Esophagus muscularis mucosa (tissue), 4 donors: ENCODE measurements around the gene TMIGD1. TPM values are rescaled to one million over a fixed set of nuclear protein-coding genes. Genes with fewer than 3 reads are reported as not detected.
A peak's percentile ranks its signal among the peaks of the same experiment; 100 is the strongest.

ENCODE experiments used
- DNase-seq: peaks from one replicate; pipeline ENCODE4 v3.0.0-alpha.2; 2017; ENCODE audit errors: extremely low spot score
- H3K27ac ChIP-seq, 4 donors: fragments of 200-600 bp; sonication (generic); replicated peaks in 1 of 4; 1 replicate in 3 of 4; 2 replicates in 1 of 4; pipeline ENCODE4 v1.5.1; 2016 to 2019; ENCODE audit warnings: mild to moderate bottlenecking in 1 of 4
- H3K27me3 ChIP-seq, 4 donors: fragments of 200-600 bp; sonication (generic); one replicate each; pipeline versions ENCODE4 v1.5.1 to v1.6.0; 2016 to 2019
- H3K36me3 ChIP-seq, 4 donors: fragments of 200-600 bp; sonication (generic); one replicate each; pipeline ENCODE4 v1.5.1; 2016 to 2019
- H3K4me1 ChIP-seq, 4 donors: fragments of 200-600 bp; sonication (generic); one replicate each; pipeline ENCODE4 v1.5.1; 2016 to 2019
- H3K4me3 ChIP-seq, 4 donors: fragments of 200-600 bp; sonication (generic); 1 replicate in 2 of 4; 2 replicates in 2 of 4; pipeline ENCODE4 v1.5.1; 2016 to 2019; ENCODE audit warnings: mild to moderate bottlenecking in 4 of 4, moderate library complexity in 1 of 4
- H3K9me3 ChIP-seq, 4 donors: fragments of 200-600 bp; sonication (generic); 1 replicate in 3 of 4; 2 replicates in 1 of 4; pipeline ENCODE4 v1.5.1; 2016 to 2019
- CTCF ChIP-seq, 3 experiments: fragments of 200-600 bp in 2 of 3; fragments of 450-650 bp in 1 of 3; sonication (generic) in 2 of 3; IDR thresholded peaks; one replicate each; pipeline ENCODE4 v1.5.1; 2017 to 2019; ENCODE audit warnings: antibody characterized with exemption in 3 of 3, mild to moderate bottlenecking in 2 of 3, moderate library complexity in 1 of 3
- EP300 ChIP-seq: sonication (generic); formaldehyde crosslinking; IDR thresholded peaks from one replicate; pipeline ENCODE4 v1.6.1; 2017; ENCODE audit warnings: antibody characterized with exemption
- POLR2A ChIP-seq: fragments of 450-650 bp; IDR thresholded peaks from one replicate; pipeline ENCODE4 v1.6.1; 2017; ENCODE audit warnings: antibody characterized with exemption, moderate library complexity, mild to moderate bottlenecking, low read depth
- POLR2AphosphoS5 ChIP-seq, 2 donors: sonication (generic); formaldehyde crosslinking; IDR thresholded peaks; one replicate each; pipeline ENCODE4 v1.6.1; 2017; ENCODE audit warnings: antibody characterized with exemption in 2 of 2
- WGBS: methylation state at CpG from one replicate; pipeline ENCODE4 v1.1.5; 2018; 5-methylcytosine and 5-hydroxymethylcytosine counted together
- intact Hi-C: fragments of 100-400 bp; cut with DNase I; formaldehyde crosslinking; loops from one replicate; pipeline ENCODE4 v1.15.1; 2023
- total RNA-seq, 4 donors: library from RNA; depleted of rRNA; stranded (reverse); fragments of >200 nt; gene quantifications; one replicate each; pipeline versions ENCODE4 v1.1.0 to v1.2.1, GENCODE V29; 2016

TMIGD1 gene
- total RNA-seq, 4 donors from 2014 or later = 0.29 TPM; not detected in 3

- Histone ChIP-seq H3K36me3 (no peaks in the 10 kb centered on the region), H3K27me3 (no peaks in the 10 kb centered on the region), H3K9me3 (no peaks in the 10 kb centered on the region), H3K4me3 (no peak overlapping the region), H3K4me1 (peaks cover 0 to 12% (median 11%) of the 10 kb centered on the region in 4 donors), H3K27ac (no peak overlapping the region)
- intact Hi-C loops = no loop called here
- WGBS = 66% methylated on average over 5 of the region's 5 CpGs
- no peak for DNase-seq
- TF ChIP-seq EP300 (no peak), CTCF (IDR thresholded peaks at IDR 0.05) (no peak), POLR2AphosphoS5 (IDR thresholded peaks at IDR 0.05) (no peak), POLR2A (no peak)
Measured at GRCh38 chr17:30323262-30323894, 10.5 kb downstream of the TMIGD1 start.

GRCh38 chr17:30321314-30321713 is 12.5 kb downstream of the TMIGD1 start:
- WGBS = 89% methylated on average over 4 of the region's 4 CpGs
- H3K9me3 ChIP-seq = no peaks in the 10 kb centered on the region
- H3K4me3 ChIP-seq = no peak overlapping the region
- TF ChIP-seq POLR2A (no peak), EP300 (no peak), POLR2AphosphoS5 (IDR thresholded peaks at IDR 0.05) (no peak), CTCF (IDR thresholded peaks at IDR 0.05) (no peak)
- peak; percentile 24 for DNase-seq
- intact Hi-C loops = no loop called here
- peaks cover 0 to 21% (median 15%) of the 10 kb centered on the region in 4 donors for H3K4me1 ChIP-seq
- no peak overlapping the region for H3K27ac ChIP-seq
- no peaks in the 10 kb centered on the region for H3K36me3 ChIP-seq
- no peaks in the 10 kb centered on the region for H3K27me3 ChIP-seq

- Histone ChIP-seq H3K4me3 (no peak overlapping the region), H3K36me3 (no peaks in the 10 kb centered on the region), H3K27me3 (no peaks in the 10 kb centered on the region), H3K27ac (peak overlapping the region in 3 of 4 donors; percentile 10 to 44 (median 35)), H3K9me3 (no peaks in the 10 kb centered on the region), H3K4me1 (peaks cover 0 to 15% (median 4%) of the 10 kb centered on the region in 4 donors)
- intact Hi-C loops = no loop called here
- DNase-seq = no peak
- TF ChIP-seq CTCF (IDR thresholded peaks at IDR 0.05) (no peak), POLR2A (no peak), POLR2AphosphoS5 (IDR thresholded peaks at IDR 0.05) (no peak), EP300 (no peak)
- WGBS = 39% methylated on average over 3 of the region's 3 CpGs
Measured at GRCh38 chr17:30318155-30318554, 15.7 kb downstream of the TMIGD1 start.

- no peaks in the 10 kb centered on the region for H3K9me3 ChIP-seq
- intact Hi-C loops = no loop called here
- no peaks in the 10 kb centered on the region for H3K27me3 ChIP-seq
- no peak overlapping the region for H3K27ac ChIP-seq
- H3K36me3 ChIP-seq = no peaks in the 10 kb centered on the region
- peaks cover 0 to 15% (median 4%) of the 10 kb centered on the region in 4 donors for H3K4me1 ChIP-seq
- 96% methylated on average over 1 of the region's 1 CpG for WGBS
- no peak for TF ChIP-seq CTCF (IDR thresholded peaks at IDR 0.05)
- TF ChIP-seq POLR2A = no peak
- TF ChIP-seq POLR2AphosphoS5 (IDR thresholded peaks at IDR 0.05) = no peak
- no peak for DNase-seq
- H3K4me3 ChIP-seq = no peak overlapping the region
Measured at GRCh38 chr17:30316736-30317135, 17.1 kb downstream of the TMIGD1 start.

- H3K27ac ChIP-seq = no peak overlapping the region
- WGBS = 65% methylated on average over 2 of the region's 2 CpGs
- no peak overlapping the region for H3K4me3 ChIP-seq
- intact Hi-C loops = no loop called here
- H3K27me3 ChIP-seq = no peaks in the 10 kb centered on the region
- no peak for TF ChIP-seq EP300
- no peak for TF ChIP-seq CTCF (IDR thresholded peaks at IDR 0.05)
- no peak for TF ChIP-seq POLR2A
- TF ChIP-seq POLR2AphosphoS5 (IDR thresholded peaks at IDR 0.05) = no peak
- peaks cover 0 to 15% (median 4%) of the 10 kb centered on the region in 4 donors for H3K4me1 ChIP-seq
- no peak for DNase-seq
- H3K36me3 ChIP-seq = no peaks in the 10 kb centered on the region
- H3K9me3 ChIP-seq = no peaks in the 10 kb centered on the region
Measured at GRCh38 chr17:30315106-30315505, 18.8 kb downstream of the TMIGD1 start.
